Measurements from ENCODE around the gene DDX49.
A peak's percentile ranks its signal among the peaks of the same experiment; 100 is the strongest.
"Not testable (repeated sequence)": the region's sequence is repeated elsewhere in the genome, so short reads cannot be mapped to it uniquely, and the experiment has no call there.

The DDX49 gene

GRCh38 chr19:18908917-18909619 lies 10.4 kb upstream of the DDX49 start:
- DNase-seq (ENCODE audit: low read depth in 3 of 3): no peak

GRCh38 chr19:18910010-18910409 lies 9.5 kb upstream of the DDX49 start:
- DNase-seq (ENCODE audit: low read depth in 3 of 3): no peak

- DNase-seq (ENCODE audit: low read depth in 3 of 3): no peak
These were observed 8.6 kb upstream of the DDX49 start for GRCh38 chr19:18910801-18911436.

- DNase-seq (ENCODE audit: low read depth in 3 of 3): no peak
These were observed 6.6 kb upstream of the DDX49 start for GRCh38 chr19:18912933-18913332.

- no peak for DNase-seq (ENCODE audit: low read depth in 3 of 3)
These were observed 6.0 kb upstream of the DDX49 start for GRCh38 chr19:18913466-18913865.

GRCh38 chr19:18915639-18916038 lies 3.9 kb upstream of the DDX49 start:
- no peak for DNase-seq (ENCODE audit: low read depth in 3 of 3)

GRCh38 chr19:18917593-18917992 lies 1.9 kb upstream of the DDX49 start:
- not testable (repeated sequence) for DNase-seq (ENCODE audit: low read depth in 3 of 3)

GRCh38 chr19:18919900-18920214 lies 342 bp downstream of the DDX49 start:
- DNase-seq (ENCODE audit: low read depth in 3 of 3): no peak

- DNase-seq (ENCODE audit: low read depth in 3 of 3): no peak
These were observed 885 bp downstream of the DDX49 start for GRCh38 chr19:18920400-18920799.

GRCh38 chr19:18921593-18921992 lies 2.1 kb downstream of the DDX49 start:
- DNase-seq (ENCODE audit: low read depth in 3 of 3): no peak

- DNase-seq (ENCODE audit: low read depth in 3 of 3): no peak
These were observed 2.9 kb downstream of the DDX49 start for GRCh38 chr19:18922228-18922985.

GRCh38 chr19:18924684-18925213 lies 5.2 kb downstream of the DDX49 start:
- no peak for DNase-seq (ENCODE audit: low read depth in 3 of 3)

- no peak for DNase-seq (ENCODE audit: low read depth in 3 of 3)
These were observed 8.7 kb downstream of the DDX49 start for GRCh38 chr19:18928018-18928805.

GRCh38 chr19:18929311-18929710 lies 9.8 kb downstream of the DDX49 start:
- no peak for DNase-seq (ENCODE audit: low read depth in 3 of 3)

GRCh38 chr19:18931316-18932162 lies 12.0 kb downstream of the DDX49 start:
- no peak for DNase-seq (ENCODE audit: low read depth in 3 of 3)

- DNase-seq (ENCODE audit: low read depth in 3 of 3): peak; percentile 70 to 87 (median 73)
These were observed 12.8 kb downstream of the DDX49 start for GRCh38 chr19:18932216-18932841.

- DNase-seq (ENCODE audit: low read depth in 3 of 3): no peak
These were observed 13.8 kb downstream of the DDX49 start for GRCh38 chr19:18933297-18933696.

GRCh38 chr19:18939163-18939562 lies 19.6 kb downstream of the DDX49 start:
- DNase-seq (ENCODE audit: low read depth in 3 of 3): no peak

GRCh38 chr19:18939922-18940768 lies 20.6 kb downstream of the DDX49 start:
- DNase-seq (ENCODE audit: low read depth in 3 of 3): no peak

Measured in stimulated activated CD4-positive, alpha-beta T cell treated with anti-CD3 and anti-CD28 coated beads, TNF-alpha, amount 100 ng/mL, for 24 hours (primary cell).